T-helper 1 cell (primary cell): Measurements from ENCODE around the gene NPTXR.

Source experiments
- DNase-seq, 5 donors: peaks; one replicate each; pipeline ENCODE4 v3.0.0-alpha.2; 2012 to 2020
- total RNA-seq, 4 donors: gene quantifications; one replicate each; lab custom pipeline; 2026; lab: John Stamatoyannopoulos, UW

Gene NPTXR
- 6.2 to 10.0 (median 8.4) reads per million in 4 donors for total RNA-seq

DNA sequence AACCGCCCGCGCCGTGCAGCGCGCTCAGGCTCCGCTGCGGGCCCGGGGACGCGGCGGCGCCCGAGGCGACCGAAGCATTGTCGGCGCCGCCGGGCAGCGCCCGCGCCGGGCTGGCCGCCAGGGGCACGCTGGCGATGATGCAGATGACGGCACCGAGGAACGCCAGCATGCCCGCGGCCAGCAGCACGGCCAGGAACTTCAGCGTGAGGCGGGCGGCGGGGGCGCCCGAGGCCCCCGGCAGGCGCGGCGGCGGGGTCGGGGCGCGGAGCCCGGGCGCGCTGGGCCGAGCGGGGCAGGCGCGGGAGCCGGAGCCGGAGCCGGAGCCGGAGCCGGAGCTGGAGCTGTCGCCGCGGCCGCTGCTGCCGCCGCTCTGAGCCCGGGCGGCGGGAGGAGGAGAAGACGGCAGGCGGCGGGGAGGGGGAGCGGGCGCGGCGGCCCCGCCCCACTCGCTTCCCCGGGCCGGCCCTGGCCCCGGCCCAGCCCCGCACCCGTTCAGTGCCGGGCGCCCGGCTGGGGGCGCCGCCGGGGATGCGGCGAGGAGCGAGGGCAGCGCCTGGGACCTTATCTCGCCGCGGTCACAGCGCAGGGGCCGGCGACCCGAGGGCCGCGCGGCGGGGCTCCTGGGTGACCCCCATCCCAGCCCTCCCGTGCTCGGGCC, at the start of gene NPTXR:
NPTXR (minus strand) TSS at position 372 of the 658 bp plus-strand sequence.
- peak in 4 of 5 donors; percentile 15 to 40 (median 32) for DNase-seq

DNA sequence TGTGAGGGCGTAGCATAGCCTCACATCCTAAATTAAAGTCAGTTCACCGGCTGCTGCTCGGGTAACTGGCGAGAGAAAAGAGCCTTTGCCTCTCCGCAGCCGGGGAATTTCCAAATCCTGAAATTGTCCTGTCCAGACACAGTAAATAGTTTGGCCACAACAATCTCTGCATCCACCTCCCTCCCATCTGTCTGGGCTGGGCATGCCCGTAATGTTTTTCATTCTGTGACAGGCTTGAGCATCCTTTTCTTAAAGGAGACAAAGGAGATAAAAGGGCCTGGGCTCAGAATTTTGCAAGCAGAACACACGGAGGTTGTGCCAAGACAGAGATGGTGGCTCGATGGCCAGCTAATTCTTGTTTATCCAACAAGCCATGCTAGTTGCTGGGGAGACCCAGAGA, 47.4 kb upstream of the NPTXR start:
- no peak for DNase-seq

DNA sequence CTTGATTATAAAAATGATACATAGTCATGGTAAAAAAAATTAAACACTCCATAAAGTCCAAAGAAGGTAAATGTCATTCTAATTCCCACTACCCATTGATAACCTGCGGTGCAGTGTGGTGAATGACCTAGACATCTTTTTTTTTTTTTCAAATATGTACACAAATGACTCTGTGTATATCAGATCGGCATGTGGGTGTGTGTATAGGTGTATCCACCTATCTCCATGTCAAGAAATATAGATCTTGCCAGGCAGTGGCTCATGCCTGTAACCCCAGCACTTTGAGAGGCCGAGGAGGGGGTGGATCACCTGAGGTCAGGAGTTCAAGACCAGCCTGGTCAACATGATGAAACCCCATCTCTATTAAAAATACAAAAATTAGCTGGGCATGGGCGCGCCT, 46.5 kb upstream of the NPTXR start:
- DNase-seq = no peak

DNA sequence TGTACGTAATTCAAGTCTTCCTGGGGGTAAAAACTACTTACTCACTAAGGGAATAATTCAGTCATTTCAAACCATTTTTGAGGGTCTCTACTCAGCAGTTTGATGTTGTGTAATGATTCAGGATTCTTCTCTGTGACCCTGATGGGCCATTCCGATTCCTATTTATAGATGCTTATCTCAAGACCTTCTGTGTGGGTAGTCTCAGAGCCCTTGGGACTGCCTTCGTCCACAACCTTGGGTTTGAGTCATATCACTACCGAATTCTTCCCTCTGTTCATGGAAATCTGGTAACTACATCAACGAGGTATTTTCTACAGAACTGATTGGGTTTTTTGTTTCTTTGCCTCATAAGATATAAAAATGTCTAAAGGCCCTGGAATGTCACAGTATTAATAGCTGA, 42.5 kb upstream of the NPTXR start:
- DNase-seq = no peak

DNA sequence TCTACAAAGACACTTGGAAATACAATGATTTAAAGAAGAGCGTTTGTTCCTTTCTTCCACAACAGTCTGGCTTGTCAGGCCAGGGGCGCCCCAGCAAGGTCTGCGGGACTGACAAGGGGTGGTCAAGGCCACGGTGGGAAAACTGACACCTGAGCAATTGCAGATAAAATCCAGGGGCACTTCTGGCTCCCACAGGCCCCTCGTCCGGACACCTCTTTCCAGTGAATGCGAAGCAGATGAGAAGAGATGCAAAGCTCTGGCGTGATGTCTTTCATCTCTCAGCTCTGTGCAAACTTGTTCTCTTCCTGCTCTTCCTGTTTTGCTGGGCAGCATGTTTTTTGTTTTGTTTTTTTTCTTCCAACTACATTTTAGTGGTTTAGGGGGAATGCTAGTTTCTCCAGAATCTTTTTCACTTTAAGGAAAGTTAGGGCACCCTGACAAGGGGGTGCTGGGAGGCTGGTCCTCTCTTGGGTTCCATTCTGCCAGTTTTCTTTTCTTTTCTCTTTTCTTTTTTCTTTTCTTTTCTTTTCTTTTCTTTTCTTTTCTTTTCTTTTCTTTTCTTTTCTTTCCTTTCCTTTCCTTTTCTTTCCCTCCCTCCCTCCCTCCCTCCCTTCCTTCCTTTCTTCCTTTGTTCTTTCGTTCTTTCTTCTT, 39.3 kb upstream of the NPTXR start:
- DNase-seq = no peak

DNA sequence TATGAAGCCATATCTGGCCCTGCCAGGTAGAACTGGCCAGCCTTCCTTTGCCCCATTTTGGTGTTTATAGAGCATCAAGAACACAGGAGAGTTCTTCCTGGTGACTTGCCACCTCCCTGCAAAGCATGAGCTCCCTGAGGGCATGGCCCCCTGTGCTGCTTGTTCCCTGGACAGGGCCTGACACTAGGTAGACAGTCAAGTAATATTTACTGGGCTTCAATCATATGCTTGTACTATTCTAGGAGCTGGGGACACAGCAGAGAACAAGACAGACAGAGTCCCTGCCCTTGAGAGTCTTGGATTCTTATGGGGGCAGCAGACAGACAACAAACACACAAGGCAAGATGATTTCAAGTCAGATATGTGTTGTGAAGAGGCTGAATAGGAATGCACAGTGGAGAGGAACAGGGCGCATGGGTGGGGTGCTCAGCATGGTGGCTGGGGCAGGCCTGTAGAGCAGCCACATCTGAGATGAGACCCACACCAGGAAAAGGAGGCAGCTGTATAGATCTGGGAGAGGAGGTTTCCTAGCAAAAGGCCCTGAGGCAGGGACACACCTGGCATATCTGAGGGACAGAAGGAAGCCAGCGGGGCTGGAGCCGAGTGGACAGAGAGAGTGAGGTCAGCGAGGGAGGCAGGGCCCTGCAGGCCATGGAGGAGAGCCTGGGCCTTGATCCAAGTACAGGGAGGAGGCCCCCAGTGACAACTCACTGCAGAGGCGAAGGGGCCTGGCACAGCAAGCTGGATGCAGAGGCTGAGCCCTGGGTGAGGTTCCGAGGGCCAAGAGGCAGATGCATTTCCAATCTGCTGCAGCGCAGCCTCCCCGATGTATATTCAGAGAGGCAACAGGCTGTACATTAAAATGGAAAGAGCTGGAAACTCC, 38.4 kb upstream of the NPTXR start:
- DNase-seq = no peak

DNA sequence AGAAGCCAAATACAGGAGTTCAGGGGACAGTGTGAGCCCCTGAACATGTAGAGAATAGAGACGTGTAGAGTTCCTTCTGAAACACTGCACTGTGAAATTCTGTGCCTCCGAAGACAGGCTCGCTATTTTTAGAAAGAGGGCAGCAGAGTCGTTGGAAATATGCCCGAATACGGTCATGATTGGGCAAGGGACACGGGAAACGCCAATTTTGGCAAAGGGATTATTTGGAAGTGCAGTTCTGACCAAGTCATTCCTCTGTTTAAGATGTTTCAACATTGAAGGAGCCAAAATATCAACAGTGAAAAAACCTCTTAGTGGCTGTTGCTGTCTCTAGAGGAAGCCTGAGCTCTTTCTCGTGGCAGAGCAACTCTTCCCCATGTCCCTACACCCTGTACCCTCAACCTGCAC, 37.6 kb upstream of the NPTXR start:
- no peak for DNase-seq

DNA sequence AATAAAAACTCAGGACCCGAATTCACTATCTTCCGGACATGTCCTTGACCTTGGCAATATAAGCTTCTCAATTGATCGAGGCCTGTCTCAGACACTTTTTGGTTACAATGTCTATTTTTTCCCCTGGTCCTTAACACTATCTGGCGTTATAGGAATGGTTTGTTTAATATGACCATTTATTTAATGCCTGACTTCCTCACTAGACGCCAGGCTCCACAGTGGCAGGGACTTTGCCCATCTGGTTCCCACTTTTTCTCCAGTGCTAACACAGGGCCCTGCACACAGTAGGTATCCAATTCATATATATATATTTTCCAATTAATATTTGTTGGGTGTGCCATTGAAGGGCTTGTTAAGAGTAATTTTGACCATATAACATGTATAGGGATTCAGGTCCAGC, 36.1 kb upstream of the NPTXR start:
- no peak for DNase-seq

DNA sequence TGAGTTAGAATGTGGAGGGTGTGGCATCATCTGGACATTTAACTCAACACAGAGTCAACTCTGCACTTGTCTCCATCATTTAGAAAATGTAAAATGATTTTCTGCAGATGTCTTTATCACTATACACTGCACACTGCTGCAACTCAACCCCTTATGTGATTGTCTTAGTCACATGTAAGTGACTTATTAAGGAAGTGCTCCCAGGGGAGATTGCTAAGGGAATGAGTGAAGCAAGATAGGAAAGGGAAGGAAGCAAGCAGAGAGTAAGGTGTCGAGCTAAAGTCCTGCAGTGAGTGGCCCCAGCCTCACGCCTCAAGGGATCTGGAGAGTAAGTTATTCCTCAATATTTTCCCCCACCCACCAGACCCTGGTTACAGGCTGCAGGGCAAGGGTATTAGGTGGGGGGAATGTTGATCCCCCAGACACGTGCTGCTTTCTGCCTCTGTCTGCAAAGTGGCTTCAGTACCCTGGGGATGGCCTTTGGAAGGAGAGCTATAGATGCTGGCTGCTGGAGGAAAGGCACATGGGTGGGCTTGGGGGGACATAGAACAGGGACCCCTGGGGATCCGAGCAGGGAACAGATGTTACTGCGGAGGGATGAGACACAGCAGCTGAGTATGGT, 35.4 kb upstream of the NPTXR start:
- DNase-seq = no peak

DNA sequence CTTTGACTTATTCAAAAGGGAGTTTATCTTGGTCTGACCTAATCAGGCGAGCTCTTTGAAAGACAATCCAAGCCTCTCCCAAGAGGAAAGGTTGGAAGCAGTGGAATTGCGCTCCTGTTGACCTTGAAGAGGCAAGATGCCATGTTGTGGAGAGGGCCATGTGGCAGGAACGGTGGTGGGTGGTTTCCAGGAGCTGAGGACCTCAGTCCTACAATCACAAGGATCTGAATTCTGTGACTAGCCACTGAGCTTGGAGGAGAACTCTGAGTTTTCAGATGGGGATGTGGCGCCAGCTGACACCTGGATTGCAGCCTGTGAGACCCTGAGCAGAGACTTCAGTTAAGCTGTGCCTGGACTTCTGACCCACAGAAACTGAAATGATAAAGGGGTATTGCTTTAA, 34.2 kb upstream of the NPTXR start:
- no peak for DNase-seq

DNA sequence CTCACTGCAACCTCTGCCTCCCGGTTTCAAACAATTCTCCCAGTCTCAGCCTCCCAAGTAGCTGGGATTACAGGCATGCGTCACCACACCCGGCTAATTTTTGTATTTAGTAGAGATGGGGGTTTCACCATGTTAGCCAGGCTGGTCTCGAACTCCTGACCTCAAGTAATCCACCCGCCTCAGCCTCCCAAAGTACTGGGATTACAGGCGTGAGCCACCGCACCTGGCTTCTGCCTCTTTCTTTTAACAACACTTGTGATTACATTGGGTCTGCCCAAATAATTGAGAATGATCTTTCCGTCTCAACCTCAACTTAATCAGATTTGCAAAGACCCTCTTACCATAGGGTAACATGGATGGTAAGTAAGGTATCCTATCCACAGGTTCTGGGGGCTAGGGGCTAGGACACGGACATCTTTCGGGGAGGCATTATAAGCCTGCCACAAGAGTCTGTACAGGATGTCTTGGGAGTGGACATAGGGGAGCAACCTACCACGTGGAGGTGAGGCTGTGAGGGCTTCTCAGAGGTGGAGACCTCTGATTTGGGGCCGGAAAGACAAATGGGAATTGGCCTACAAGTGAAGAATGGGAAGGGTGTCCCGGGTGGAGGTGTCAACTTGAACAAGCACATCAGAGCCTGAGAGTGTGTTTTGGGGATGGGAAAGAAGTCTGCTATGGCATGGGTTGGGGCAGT, 30.8 kb upstream of the NPTXR start:
- no peak for DNase-seq

DNA sequence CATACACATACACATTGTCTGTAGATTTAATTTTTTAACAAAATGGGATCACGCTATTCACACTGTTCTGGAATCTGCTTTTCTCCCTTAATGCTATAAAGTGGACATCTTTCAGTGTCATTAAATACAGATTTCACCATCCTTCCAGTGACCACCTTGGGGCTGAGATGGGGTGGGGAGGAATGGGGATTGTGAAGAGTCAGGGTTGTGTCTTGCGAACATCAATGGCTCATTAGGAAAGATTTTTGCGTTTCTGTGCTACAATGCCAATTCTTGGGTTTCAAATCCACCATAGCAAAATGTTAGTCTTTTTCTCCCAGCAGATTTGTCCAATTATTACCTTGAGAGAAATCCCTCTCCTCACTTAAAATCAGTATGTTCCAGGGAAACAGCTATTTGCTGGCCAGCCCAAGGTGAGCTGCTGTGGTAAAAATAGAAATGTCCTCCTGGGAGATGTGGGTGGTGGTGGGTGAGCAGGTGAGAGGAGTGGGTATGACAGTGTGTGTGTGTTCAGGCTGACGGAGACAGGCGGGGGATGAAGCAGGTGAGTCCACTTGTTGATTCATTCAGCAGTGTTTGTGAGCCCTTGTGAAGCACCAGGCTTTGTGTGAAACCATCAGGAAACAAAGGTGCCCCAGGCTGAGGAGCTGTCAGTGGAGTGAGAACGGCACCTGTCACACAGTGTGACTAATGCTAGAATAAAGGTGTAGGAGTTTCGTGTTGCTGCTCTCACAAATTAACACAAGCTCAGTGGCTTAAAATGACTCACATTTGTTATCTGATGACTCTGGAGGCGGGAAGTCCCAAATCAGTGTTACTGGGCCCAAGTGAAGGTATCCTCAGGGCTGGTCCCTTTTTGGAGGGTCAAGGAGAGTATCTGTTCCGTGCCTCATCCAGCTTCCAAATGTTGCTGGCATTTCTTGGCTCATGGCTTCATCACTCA, 29.9 kb upstream of the NPTXR start:
- DNase-seq = peak in 3 of 5 donors; percentile 24 to 73 (median 26)

DNA sequence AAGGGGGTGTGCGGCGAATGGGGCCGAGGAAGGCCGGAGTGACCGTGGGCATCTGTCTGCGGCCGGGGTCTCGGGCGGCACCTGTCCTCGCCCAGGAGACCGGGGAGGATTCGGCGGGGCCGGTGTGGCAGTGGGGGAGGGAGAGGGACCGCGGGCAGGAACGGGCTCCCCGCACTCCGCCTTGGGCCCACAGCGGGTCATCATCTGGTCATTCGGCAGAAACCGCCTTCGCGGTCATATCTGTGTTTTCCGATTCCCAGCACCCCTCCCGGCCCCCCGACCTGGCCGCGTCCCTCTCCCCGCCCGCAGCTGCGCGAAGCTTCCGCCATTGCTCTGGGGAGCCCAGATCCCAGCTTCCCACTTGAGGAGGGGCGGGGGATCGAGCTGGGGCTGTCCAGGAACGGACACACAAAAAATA, 29.0 kb upstream of the NPTXR start:
- DNase-seq = no peak

DNA sequence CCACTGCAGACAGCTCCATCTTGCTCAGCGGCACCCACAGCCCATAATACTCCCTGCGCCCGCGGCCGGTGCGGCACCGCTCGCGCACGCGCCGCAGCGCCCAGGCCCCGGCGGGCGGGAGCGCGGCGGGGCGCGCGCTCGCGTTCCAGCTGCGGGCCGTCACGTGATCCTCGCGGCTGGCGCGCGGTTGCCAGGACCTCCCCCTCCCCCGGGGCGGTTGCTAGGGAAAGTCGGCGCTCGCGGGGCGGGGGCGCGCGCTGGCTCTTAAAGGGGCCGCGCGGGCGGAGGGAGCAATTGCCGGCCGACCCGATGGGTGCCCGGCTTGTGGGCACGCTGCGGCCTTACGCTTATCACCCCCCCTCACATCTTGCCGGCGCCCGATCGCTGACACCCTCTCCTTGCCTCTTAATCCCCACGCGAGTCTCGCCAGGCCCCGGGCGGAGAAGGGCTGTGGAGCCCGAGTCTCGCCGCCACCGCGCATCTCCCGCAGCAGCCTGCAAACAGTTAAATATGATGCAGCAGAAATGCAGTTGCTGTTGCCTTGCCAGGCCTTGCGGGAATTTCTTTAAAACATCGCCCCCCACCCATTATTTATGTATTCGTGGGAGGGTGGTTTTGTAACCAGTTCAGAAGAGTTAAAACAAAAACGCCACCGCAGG, 28.5 kb upstream of the NPTXR start, which contains the start of gene CBX6:
CBX6 (minus strand) TSS at position 45 of the 659 bp plus-strand sequence; CDS start at position 19, 26 bp downstream.
- peak; percentile 89 to 95 (median 91) for DNase-seq

DNA sequence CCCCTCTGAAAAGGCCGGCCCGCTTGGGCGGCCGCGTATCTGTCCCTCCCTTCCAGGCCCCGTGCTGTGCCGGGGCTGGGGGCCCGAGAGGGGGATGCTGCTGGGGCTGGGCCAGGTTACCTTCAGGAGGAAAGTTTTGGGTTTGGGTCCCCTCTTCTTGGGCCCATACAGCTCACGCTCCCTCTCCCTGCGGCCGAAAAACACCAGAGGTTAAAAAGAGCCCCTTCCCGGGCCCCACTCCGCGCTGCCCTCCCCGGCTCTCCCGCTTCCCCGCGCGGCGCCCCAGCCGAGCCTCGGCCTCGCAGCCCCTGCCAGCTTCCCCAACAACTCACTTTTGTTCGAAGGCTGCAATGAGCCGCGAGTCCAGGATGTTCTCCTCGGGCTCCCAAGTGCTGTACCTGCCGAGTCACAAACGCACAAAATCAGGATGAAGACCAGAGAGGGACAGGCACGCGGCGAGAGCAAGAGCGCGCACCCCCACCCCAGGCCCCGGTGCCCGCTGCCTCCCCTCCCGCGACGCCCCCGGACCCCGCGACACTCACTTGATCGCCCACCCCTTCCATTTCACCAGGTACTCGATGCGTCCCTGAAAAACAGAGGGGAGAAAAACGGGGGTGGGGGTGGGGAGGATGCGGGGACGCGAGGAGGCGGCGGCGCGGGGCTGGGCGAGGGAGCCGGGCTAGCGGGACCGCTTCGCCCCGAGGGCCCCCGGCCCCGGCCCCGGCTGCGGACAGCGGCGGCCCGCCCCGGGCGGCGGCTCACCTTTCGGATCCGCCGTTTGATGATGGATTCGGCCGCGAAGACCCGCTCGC, 27.7 kb upstream of the NPTXR start:
- DNase-seq = peak in 2 of 5 donors; percentile 23 to 27

DNA sequence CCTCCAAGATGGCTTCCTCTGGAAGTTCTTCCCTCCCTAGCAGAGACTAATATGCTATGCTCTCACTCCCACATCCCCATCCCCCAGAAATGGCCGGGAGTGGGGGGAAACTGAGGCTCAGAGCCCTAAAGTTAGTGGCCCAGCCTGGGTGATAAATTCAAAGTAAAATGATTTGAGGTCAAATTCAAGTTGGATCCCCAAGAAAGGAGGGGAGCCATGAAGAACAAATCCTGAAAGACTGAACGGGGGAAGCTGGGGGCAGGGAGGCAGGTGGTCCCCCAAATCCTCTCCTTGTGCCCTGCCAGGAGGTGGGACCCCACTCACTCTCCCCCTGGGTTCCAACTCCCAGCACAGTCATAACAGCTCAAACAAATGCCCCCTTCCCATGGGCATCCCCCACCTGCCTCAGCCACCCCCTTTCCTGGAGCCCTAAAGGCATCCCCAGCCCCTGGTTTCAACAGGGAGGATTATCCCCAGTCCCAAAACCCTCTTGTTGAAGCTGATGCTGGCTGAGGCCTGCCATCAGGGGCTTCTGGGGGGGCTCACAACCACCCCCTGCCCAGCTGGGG, 27.0 kb upstream of the NPTXR start:
- no peak for DNase-seq

DNA sequence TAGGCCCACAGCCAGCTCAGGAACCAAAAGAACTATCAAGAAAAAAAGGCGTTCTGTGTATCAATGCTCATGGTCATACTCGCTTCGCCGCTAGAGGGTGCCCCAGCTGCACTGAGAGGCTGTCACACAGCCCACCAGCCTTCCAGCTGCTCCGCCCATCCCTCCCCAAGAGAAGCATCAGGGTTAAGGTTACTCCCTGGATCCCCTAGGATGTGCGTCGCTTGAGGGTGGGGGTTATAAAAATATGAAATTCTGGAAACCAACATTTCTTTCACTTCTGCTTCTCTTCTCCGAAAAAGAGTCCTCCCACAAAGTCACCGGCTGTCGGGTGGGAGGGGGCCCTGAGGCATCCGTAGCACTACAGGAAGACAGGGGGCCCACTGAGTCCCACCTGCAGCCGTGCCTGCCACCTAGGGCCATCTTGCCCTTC, 26.5 kb upstream of the NPTXR start:
- peak; percentile 64 to 83 (median 77) for DNase-seq

DNA sequence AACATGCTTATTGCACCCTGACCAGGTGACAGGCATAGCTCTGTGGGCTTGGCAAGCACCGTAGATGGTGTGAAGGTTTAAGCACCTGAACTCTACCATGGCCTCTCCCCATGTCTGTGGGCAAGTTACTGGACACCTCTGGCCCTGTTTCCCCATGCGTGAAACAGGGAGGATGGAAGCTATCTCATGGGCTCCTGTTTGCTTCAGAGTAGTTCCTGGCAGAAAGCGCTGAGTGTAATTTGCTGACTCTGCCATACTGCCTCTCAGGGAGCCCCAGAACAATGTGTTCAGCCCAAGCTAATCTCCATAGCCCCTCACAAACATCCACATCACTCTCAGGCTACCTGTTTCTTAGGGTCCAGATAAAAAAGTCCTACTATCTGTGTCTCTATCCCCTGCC, 25.8 kb upstream of the NPTXR start:
- DNase-seq = no peak

DNA sequence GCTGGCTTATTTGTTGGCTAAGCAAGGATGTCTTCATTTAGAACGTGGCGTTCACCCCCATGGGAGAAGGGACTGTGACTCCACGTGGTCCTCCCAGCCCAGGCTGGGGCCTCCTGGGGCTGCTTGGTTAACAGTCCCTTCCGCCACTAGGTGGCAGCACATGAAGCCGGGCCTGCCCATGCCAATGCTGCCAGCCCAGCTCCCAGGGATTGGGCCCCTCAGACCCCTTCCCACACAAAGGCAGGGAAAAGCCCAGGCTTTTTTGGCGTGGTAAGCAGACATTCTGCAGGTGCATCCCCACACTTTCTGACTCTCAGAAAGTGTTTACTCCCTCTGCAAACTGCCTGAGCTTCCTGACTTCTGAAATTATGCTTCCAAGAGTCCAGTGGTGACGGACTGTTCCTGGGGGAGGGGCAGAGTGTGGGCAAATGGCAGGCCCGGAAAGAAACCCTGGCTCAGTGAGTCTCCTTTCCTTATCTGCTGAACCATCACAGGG, 25.1 kb upstream of the NPTXR start:
- peak; percentile 65 to 80 (median 74) for DNase-seq
